IMR-90 (cell line): ENCODE results near the gene TNFAIP6. TPM values are rescaled to one million over a fixed set of nuclear protein-coding genes. Genes with fewer than 3 reads are reported as not detected.

Experiments
- ATAC-seq: fragments of 200-7000 bp; cut with Tn5 transposase; 2 replicates; pipeline ENCODE4 v1.9.1; 2020; ENCODE audit warnings: low read depth, mild to moderate bottlenecking, moderate library complexity
- BruUV-seq: library from RNA; stranded (reverse); fragments of 400-500 nt; replicated peaks from 2 replicates; lab custom pipeline; 2021; lab: Mats Ljungman, UMichigan
- CTCF ChIA-PET: fragments of 300-600 bp; formaldehyde crosslinking; extraction: SDS; loops from one replicate; lab custom pipeline; 2021; ENCODE audit warnings: antibody characterized with exemption; lab: Yijun Ruan, JAX
- POLR2A ChIA-PET: fragments of 300-600 bp; sonication (Branson Sonifier 250); formaldehyde crosslinking; loops from one replicate; lab custom pipeline; 2022; ENCODE audit warnings: antibody characterized with exemption; ENCODE audit not compliant: unreplicated experiment; lab: Charles Lee
- DNase-seq: peaks from one replicate; pipeline ENCODE4 v3.0.0; 2013
- H2AFZ ChIP-seq: replicated peaks from 2 replicates; pipeline ENCODE3; 2013; ENCODE audit warnings: low read length, mild to moderate bottlenecking; ENCODE audit not compliant: poor library complexity
- H2AK5ac ChIP-seq: 2 replicates; pipeline ENCODE4 v1.6.1; 2013; ENCODE audit warnings: low read depth, low read length, inconsistent platforms
- H2AK9ac ChIP-seq: replicated peaks from 2 replicates; pipeline ENCODE3; 2013; ENCODE audit warnings: mild to moderate bottlenecking, low read depth, low read length, moderate library complexity; ENCODE audit not compliant: poor library complexity
- H2BK120ac ChIP-seq: 2 replicates; pipeline ENCODE4 v1.6.1; 2013; ENCODE audit warnings: low read depth, low read length, inconsistent platforms
- H2BK15ac ChIP-seq: 3 replicates; pipeline ENCODE4 v1.6.1; 2013; ENCODE audit warnings: low read depth, low read length, inconsistent platforms
- H2BK20ac ChIP-seq: 2 replicates; pipeline ENCODE4 v1.6.1; 2013; ENCODE audit warnings: low read depth, mild to moderate bottlenecking, inconsistent platforms, low read length, moderate library complexity
- H2BK5ac ChIP-seq: 2 replicates; pipeline ENCODE4 v1.6.1; 2013; ENCODE audit warnings: mild to moderate bottlenecking, low read depth, low read length, inconsistent platforms; ENCODE audit not compliant: poor library complexity, severe bottlenecking
- H3K14ac ChIP-seq: replicated peaks from 2 replicates; pipeline ENCODE4 v1.6.1; 2013; ENCODE audit warnings: low read depth, low read length, inconsistent platforms
- H3K18ac ChIP-seq: 2 replicates; pipeline ENCODE4 v1.6.1; 2013; ENCODE audit warnings: low read depth, low read length, control low read depth
- H3K23ac ChIP-seq: 2 replicates; pipeline ENCODE4 v1.6.1; 2013; ENCODE audit warnings: low read depth, low read length, inconsistent platforms
- H3K27ac ChIP-seq: 2 replicates; pipeline ENCODE4 v1.5.1; 2013; ENCODE audit warnings: mild to moderate bottlenecking, control low read depth, low read length; ENCODE audit not compliant: insufficient read depth
- H3K27me3 ChIP-seq: 2 replicates; pipeline ENCODE4 v1.6.1; 2013; ENCODE audit warnings: low read length; ENCODE audit not compliant: control insufficient read depth, insufficient read depth
- H3K36me3 ChIP-seq: 2 replicates; pipeline ENCODE4 v1.6.1; 2013; ENCODE audit warnings: low read length, mixed read lengths; ENCODE audit not compliant: control insufficient read depth, insufficient read depth
- H3K4ac ChIP-seq: 2 replicates; pipeline ENCODE4 v1.6.1; 2013; ENCODE audit warnings: low read depth, low read length, inconsistent platforms
- H3K4me1 ChIP-seq: 2 replicates; pipeline ENCODE4 v1.6.1; 2013; ENCODE audit warnings: low read length, mixed read lengths; ENCODE audit not compliant: control insufficient read depth, insufficient read depth
- H3K4me2 ChIP-seq: 2 replicates; pipeline ENCODE4 v1.6.1; 2013; ENCODE audit warnings: low read depth, mild to moderate bottlenecking, control low read depth, low read length, moderate library complexity
- H3K4me3 ChIP-seq: 2 replicates; pipeline ENCODE4 v1.5.1; 2013; ENCODE audit warnings: low read depth, mild to moderate bottlenecking, control low read depth, low read length, moderate library complexity; ENCODE audit not compliant: insufficient read depth
- H3K56ac ChIP-seq: 2 replicates; pipeline ENCODE4 v1.6.1; 2013; ENCODE audit warnings: low read length, inconsistent platforms; ENCODE audit not compliant: insufficient read depth; ENCODE audit errors: extremely low read depth
- H3K79me1 ChIP-seq, 2 experiments: 2 replicates each; pipeline ENCODE4 v1.6.1; 2013; ENCODE audit warnings: low read length in 2 of 2, inconsistent platforms in 1 of 2, low read depth in 1 of 2
- H3K9ac ChIP-seq: 2 replicates; pipeline ENCODE4 v1.6.1; 2013; ENCODE audit warnings: low read depth, low read length, control low read depth
- H3K9me1 ChIP-seq: 2 replicates; pipeline ENCODE4 v1.6.1; 2013; ENCODE audit warnings: low read length, inconsistent platforms; ENCODE audit not compliant: insufficient read depth
- H3K9me3 ChIP-seq: 2 replicates; pipeline ENCODE4 v1.6.1; 2013; ENCODE audit warnings: low read length; ENCODE audit not compliant: control insufficient read depth, insufficient read depth
- H4K20me1 ChIP-seq: 2 replicates; pipeline ENCODE4 v1.6.1; 2013; ENCODE audit warnings: low read length, inconsistent platforms; ENCODE audit not compliant: insufficient read depth
- H4K5ac ChIP-seq: 2 replicates; pipeline ENCODE4 v1.6.1; 2013; ENCODE audit warnings: mild to moderate bottlenecking, low read depth, low read length, control low read depth
- H4K8ac ChIP-seq, 2 experiments: 2 replicates each; pipeline ENCODE4 v1.6.1; 2013; ENCODE audit warnings: low read depth in 2 of 2, low read length in 2 of 2, control low read depth in 1 of 2, inconsistent platforms in 1 of 2
- H4K91ac ChIP-seq: 2 replicates; pipeline ENCODE4 v1.6.1; 2013; ENCODE audit warnings: low read depth, low read length, inconsistent platforms; ENCODE audit not compliant: insufficient read depth
- BHLHE40 ChIP-seq: fragments of 150-350 bp; IDR thresholded peaks from 2 replicates; pipeline ENCODE4 v1.6.1; 2016; ENCODE audit warnings: mild to moderate bottlenecking, low read depth, low read length
- CEBPB ChIP-seq: IDR thresholded peaks from 2 replicates; pipeline ENCODE4 v1.6.1; 2012; ENCODE audit warnings: low read depth, low read length, improper control_type of control experiment
- CHD1 ChIP-seq: IDR thresholded peaks from 2 replicates; pipeline ENCODE4 v1.6.1; 2012; ENCODE audit warnings: low read depth, low read length, improper control_type of control experiment
- FOS ChIP-seq: fragments of 150-350 bp; IDR thresholded peaks from 2 replicates; pipeline ENCODE4 v1.6.1; 2016; ENCODE audit warnings: low read depth, low read length
- MAZ ChIP-seq: IDR thresholded peaks from 2 replicates; pipeline ENCODE4 v1.6.1; 2012; ENCODE audit warnings: low read depth, mild to moderate bottlenecking, low read length, improper control_type of control experiment, moderate library complexity, borderline replicate concordance
- MXI1 ChIP-seq: IDR thresholded peaks from 2 replicates; pipeline ENCODE4 v1.6.1; 2012; ENCODE audit warnings: low read depth, mild to moderate bottlenecking, low read length, moderate library complexity, borderline replicate concordance
- NFE2L2 ChIP-seq: fragments of 150-350 bp; IDR thresholded peaks from 2 replicates; pipeline ENCODE4 v1.6.1; 2016; ENCODE audit warnings: low read depth, mild to moderate bottlenecking, low read length
- RAD21 ChIP-seq: IDR thresholded peaks from 2 replicates; pipeline ENCODE4 v1.6.1; 2012; ENCODE audit warnings: low read length, improper control_type of control experiment
- RCOR1 ChIP-seq: IDR thresholded peaks from 2 replicates; pipeline ENCODE4 v1.6.1; 2012; ENCODE audit warnings: mild to moderate bottlenecking, low read length, improper control_type of control experiment; ENCODE audit not compliant: insufficient replicate concordance
- RFX5 ChIP-seq: IDR thresholded peaks from 2 replicates; pipeline ENCODE4 v1.8.0; 2012; ENCODE audit warnings: low read depth, mild to moderate bottlenecking, low read length, moderate library complexity
- SMC3 ChIP-seq: fragments of 150-350 bp; IDR thresholded peaks from 2 replicates; pipeline ENCODE4 v1.6.1; 2016; ENCODE audit warnings: low read depth, mild to moderate bottlenecking, antibody characterized with exemption, low read length, moderate library complexity
- USF2 ChIP-seq: fragments of 150-350 bp; IDR thresholded peaks from 2 replicates; pipeline ENCODE4 v1.6.1; 2017; ENCODE audit warnings: mild to moderate bottlenecking, antibody characterized with exemption, low read length, low read depth
- WGBS, 2 experiments: methylation state at CpG; one replicate each; pipeline versions ENCODE4 v1.1.5 to v1.1.7; 2013; ENCODE audit warnings: missing lambda C conversion rate in 2 of 2; ENCODE audit not compliant: insufficient read length in 1 of 2; ENCODE audit errors: extremely low coverage in 2 of 2; 5-methylcytosine and 5-hydroxymethylcytosine counted together
- dilution Hi-C: fragments of 300-500 bp; cut with HindIII; formaldehyde crosslinking; loops from one replicate; pipeline ENCODE4 v1.14.3; 2018; ENCODE audit warnings: low sequenced_read_pairs; ENCODE audit not compliant: unreplicated experiment
- in situ Hi-C: fragments of 300-500 bp; cut with MboI; formaldehyde crosslinking; loops from 3 replicates; pipeline ENCODE4 v1.14.3; 2019; ENCODE audit warnings: low sequenced_read_pairs, inconsistent platforms, mixed read lengths
- intact Hi-C: fragments of 100-400 bp; cut with micrococcal nuclease; formaldehyde crosslinking; loops from 2 replicates; pipeline ENCODE4 v1.10.0; 2022
- polyA plus RNA-seq, 3 experiments: library from polyadenylated mRNA; depleted of rRNA; stranded (reverse); fragments of >200 nt; gene quantifications; 2 replicates each; pipeline ENCODE4 v1.2.3, GENCODE V29; 2012; ENCODE audit warnings: low replicate concordance in 1 of 3
- total RNA-seq: library from RNA; depleted of rRNA; stranded (reverse); fragments of >200 nt; gene quantifications from 2 replicates; pipeline ENCODE4 v1.2.3, GENCODE V29; 2012
- TF ChIP-seq, protein P1 (sequence below): fragments of 150-350 bp; IDR thresholded peaks from 2 replicates; pipeline ENCODE4 v1.6.1; 2016; ENCODE audit warnings: low read depth, mild to moderate bottlenecking, low read length, moderate library complexity, borderline replicate concordance

The TNFAIP6 gene
- total and polyA plus RNA-seq, 2 of the 4 experiments (the other 2 are of a cell fraction) = 1.8 to 2.9 TPM

DNA sequence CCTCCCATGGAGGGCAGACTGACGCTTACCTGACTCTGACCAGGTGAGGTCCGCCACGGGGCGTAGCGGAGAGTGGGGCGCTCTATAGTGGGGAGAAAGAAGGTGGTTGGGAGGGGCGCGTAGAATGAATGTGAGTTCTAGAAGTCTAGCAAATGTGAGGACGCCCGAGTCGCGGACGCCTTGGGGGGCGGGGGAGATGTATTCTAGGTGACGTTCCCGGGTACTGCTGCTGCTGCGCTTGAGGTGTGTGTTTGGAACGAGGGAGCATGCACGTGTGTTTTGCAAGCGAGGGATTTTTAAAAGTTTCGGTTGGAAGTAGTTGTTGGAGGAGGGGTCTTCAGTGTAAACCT, 53.1 kb downstream of the TNFAIP6 start:
- Histone ChIP-seq H2BK20ac (no peak overlapping the region), H3K9me1 (peaks cover 4% of the 10 kb centered on the region; the same call in 1 of the 2 replicates), H3K36me3 (peaks cover 13% of the 10 kb centered on the region), H3K4me1 (no peaks in the 10 kb centered on the region), H3K18ac (peak overlapping the region; percentile 61; the same call in 1 of the 2 replicates), H4K5ac (peak overlapping the region; percentile 42), H3K79me1 (peaks cover 0 to 22% of the 10 kb centered on the region in 2 experiments), H4K8ac (peak overlapping the region; percentile 46 to 67; a peak in 3 of 4 replicates), H4K20me1 (peaks cover 11% of the 10 kb centered on the region), H3K56ac (peak overlapping the region; percentile 59), H3K9me3 (no peaks in the 10 kb centered on the region), H3K23ac (peak overlapping the region; percentile 91), H2BK5ac (peak overlapping the region; percentile 80), H3K9ac (peak overlapping the region; percentile 88), H3K4me2 (peak overlapping the region; percentile 91), H3K27me3 (no peaks in the 10 kb centered on the region), H3K14ac (peak overlapping the region; percentile 48), H3K27ac (peak overlapping the region; percentile 91), H2AFZ (peak overlapping the region; percentile 97), H2BK15ac (no peak overlapping the region), H3K4ac (peak overlapping the region; percentile 90), H2AK9ac (peak overlapping the region; percentile 98), H4K91ac (peak overlapping the region; percentile 78), H2BK120ac (no peak overlapping the region), H2AK5ac (peak overlapping the region; percentile 72), H3K4me3 (peak overlapping the region; percentile 87)
- CTCF ChIA-PET = interaction anchor here (0.6 kb wide), 2 partner anchors 17 to 1605 kb away, joined by 6 read pairs; no protein-coding TSS in a partner anchor
- BruUV-seq = no TSS peak
- intact Hi-C loops = loop anchor here (1.0 kb wide), 2 partner anchors 53 to 121 kb away; partner anchors contain the start of genes NMI and TNFAIP6
- in situ Hi-C loops = loop anchor here (10.0 kb wide), 2 partner anchors 116 to 146 kb away; partner anchors contain the start of gene RBM43
- POLR2A ChIA-PET = interaction anchor here (0.6 to 0.7 kb wide), 2 partner anchors 122 to 150 kb away, joined by 3 to 14 read pairs; no protein-coding TSS in a partner anchor
- peak; percentile 7; the same call in 1 of the 2 replicates for ATAC-seq
- peak; percentile 5 for DNase-seq
- 0% methylated on average over 12 of the region's 21 CpGs; no CpG with 5 or more reads in 1 of the 2 experiments for WGBS, 2 experiments
- TF ChIP-seq CEBPB (no peak), BHLHE40 (no peak), MXI1 (peak; percentile 56), FOS (no peak), SMC3 (no peak), RAD21 (0 out of 2 replicates have a peak, but pooled peaks have one; percentile 2), CHD1 (no peak), RCOR1 (no peak), NFE2L2 (no peak), RFX5 (no peak), MAZ (no peak), USF2 (no peak)
- TF ChIP-seq, protein P1, sequence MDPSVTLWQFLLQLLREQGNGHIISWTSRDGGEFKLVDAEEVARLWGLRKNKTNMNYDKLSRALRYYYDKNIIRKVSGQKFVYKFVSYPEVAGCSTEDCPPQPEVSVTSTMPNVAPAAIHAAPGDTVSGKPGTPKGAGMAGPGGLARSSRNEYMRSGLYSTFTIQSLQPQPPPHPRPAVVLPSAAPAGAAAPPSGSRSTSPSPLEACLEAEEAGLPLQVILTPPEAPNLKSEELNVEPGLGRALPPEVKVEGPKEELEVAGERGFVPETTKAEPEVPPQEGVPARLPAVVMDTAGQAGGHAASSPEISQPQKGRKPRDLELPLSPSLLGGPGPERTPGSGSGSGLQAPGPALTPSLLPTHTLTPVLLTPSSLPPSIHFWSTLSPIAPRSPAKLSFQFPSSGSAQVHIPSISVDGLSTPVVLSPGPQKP = no peak
- dilution Hi-C loops = no loop called here
